ENCODE data around the gene RRP15.

Gene RRP15

GRCh38 chr1:218364028-218364710 is 79.1 kb downstream of the RRP15 start:
- FAIRE-seq: no peak

GRCh38 chr1:218365226-218365999 is 80.3 kb downstream of the RRP15 start:
- FAIRE-seq: no peak

- no peak for FAIRE-seq
These were observed 81.4 kb downstream of the RRP15 start for GRCh38 chr1:218366322-218367052.

GRCh38 chr1:218367118-218367517 is 82.0 kb downstream of the RRP15 start:
- FAIRE-seq: no peak

- no peak for FAIRE-seq
These were observed 83.6 kb downstream of the RRP15 start for GRCh38 chr1:218368686-218369085.

- FAIRE-seq: no peak
These were observed 84.8 kb downstream of the RRP15 start for GRCh38 chr1:218369688-218370511.

GRCh38 chr1:218371927-218372672 is 87.0 kb downstream of the RRP15 start:
- FAIRE-seq: no peak

GRCh38 chr1:218374401-218375353 is 89.6 kb downstream of the RRP15 start:
- no peak for FAIRE-seq

- no peak for FAIRE-seq
These were observed 91.6 kb downstream of the RRP15 start for GRCh38 chr1:218376722-218377121.

GRCh38 chr1:218377143-218377660 is 92.1 kb downstream of the RRP15 start:
- FAIRE-seq: no peak

GRCh38 chr1:218380125-218380977 is 95.3 kb downstream of the RRP15 start:
- FAIRE-seq: no peak

GRCh38 chr1:218382261-218382660 is 97.2 kb downstream of the RRP15 start:
- FAIRE-seq: no peak

GRCh38 chr1:218383051-218383450 is 98.0 kb downstream of the RRP15 start:
- no peak for FAIRE-seq

- FAIRE-seq: no peak
These were observed 98.6 kb downstream of the RRP15 start for GRCh38 chr1:218383681-218384080.

GRCh38 chr1:218384581-218384993 is 99.5 kb downstream of the RRP15 start:
- no peak for FAIRE-seq

Measured in A204.1 (cell line).